CD4-positive, alpha-beta T cell treated with Interleukin-6 for 4 hours (primary cell): ENCODE results near the gene HABP4.
"Not testable (repeated sequence)": the region's sequence is repeated elsewhere in the genome, so short reads cannot be mapped to it uniquely, and the experiment has no call there.

Experiments
- DNase-seq: peaks from one replicate; pipeline ENCODE4 v3.0.0-alpha.2; 2020; ENCODE audit warnings: mixed read lengths

HABP4 gene

DNA sequence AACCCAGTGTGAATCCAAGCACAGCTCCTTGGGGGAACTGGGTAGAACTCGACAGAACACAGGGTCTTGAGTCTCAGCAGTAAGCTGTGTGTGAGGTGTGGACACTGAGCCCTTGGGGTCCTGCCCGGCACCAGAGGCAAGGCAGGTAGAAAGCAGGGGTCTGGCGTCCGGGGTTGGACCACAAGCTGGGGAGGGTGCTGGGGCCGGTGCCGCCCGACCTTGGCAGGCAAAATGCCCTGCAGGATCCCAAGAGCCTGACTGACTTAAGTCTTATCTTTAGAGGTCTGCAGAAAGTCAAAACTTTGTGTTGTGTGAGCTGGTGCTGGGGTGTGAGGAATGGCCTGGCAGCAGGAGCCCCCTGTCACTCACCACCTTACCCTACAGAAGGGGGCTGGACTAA, 49.3 kb downstream of the HABP4 start:
- DNase-seq: no peak

DNA sequence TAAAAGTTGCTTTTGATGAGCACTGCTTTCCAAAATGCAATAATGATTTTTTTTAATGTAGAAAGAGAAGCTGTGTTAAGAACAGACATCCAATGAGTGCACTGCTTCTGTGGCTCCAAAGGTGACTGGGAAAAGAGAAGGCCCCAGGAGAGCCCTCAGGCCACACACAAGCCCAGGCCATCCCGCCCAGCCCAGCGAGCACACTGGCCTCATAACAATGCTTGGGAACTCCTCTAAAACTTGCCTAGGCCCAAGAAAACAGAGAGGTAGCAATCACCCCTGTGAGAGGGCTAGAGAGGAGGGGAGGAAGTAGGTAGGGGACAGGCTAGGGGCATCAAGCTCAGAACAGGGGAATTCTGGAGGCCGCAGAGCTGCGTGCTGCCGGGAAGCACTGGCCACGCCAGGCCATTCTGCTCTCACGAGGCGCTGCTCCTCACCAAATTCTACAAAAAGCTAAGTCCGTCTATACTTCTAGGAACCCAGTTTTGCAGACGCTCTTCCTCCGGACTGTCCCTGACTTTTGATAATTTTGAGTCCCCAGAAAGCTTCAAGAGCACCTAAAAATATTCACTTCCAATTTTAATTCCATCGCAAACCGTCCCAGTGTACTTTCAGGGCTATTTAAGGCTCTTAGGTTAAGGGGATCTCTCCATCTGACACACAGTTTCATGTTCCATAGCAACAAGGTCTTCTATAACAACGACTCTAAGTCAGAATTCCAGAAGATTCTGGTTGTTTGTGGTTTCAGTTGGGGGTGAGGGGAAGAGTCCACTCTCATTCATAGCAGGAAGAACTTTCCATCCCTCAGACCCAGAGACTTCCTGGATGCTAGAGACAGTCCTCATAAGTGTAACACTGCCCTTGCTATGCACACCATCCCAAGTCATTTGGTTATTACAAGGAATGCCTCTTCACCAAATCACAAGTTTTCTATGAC, 51.0 kb downstream of the HABP4 start:
- DNase-seq: no peak

DNA sequence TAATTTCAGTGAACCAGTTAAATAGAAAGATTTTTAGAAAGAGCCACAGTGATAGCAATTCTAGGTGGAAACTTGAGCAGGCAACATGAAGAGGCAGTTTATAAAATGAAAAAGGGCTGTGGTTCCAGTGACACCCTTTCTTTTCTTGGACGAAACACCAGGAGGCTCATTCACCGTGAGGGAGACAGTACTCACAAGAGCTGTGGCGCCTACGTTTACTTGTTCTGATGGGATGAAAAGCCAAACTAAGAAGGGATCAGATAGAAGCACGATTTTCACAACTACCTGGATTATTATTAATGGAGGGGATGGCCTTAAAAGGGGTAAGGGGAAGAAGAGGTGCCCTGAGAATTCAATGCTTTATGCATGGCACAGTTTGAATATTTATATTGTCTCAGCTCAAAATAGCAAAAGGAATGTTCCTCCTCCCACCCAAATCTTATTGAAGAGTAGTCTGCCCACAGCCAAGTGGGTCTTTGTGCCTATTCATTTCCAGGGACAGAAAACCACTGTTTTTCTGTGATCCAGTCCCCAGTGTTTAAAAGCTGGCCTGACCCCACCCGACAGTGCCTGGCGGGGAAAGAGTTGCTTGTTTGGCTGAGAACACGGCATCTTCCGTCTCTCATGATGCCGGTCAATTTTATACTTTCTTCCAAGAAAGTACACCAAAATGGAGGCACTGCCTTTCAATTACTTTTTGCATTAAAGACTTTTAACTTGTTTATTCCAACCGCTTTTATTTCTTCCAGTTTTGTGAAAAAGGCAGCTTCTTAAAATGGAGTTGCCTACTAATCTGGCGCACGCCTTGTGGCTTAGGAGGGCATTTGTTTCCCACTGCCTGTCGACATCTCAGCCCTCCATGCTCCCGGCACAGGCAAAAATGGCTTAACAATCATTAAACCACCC, 51.9 kb downstream of the HABP4 start:
- DNase-seq: no peak

DNA sequence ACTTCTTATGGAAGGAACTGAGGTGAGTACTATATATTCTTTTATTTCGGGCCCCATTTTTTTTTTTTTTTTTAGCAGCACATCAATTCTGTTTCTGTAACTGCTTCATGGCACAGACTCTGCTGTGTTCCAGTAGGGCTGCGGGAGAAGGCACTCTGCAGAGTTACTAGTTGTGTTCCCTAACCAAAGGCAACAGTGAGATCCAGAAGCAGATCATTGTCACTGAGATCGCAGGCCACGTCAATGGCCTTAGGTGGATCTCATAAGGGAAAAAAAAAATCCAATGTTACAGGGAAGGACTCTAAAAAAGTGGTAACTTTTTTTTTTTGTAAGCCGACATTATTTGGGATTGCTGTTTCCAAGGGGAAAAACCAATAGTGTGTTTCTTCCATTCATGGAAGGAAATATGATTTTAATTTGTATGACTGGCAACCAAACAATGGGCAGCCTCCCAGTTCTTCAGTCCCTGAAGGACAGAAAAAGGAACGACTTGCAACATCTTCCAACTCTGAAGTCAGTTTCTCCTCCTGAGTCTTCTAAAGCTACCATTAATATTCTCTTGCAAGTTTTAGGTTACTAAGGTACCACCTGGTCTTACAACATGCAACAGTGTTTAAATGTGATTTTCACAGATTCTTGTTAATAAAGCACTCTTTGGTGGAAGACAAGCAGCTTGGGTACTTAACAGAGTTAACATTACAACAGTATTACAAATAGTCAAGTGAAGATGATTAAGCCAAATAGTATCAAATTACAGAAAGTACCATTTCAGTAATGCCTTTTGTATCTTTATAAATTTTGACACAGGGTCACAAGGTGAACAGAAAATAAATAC, 52.8 kb downstream of the HABP4 start:
- DNase-seq: no peak

DNA sequence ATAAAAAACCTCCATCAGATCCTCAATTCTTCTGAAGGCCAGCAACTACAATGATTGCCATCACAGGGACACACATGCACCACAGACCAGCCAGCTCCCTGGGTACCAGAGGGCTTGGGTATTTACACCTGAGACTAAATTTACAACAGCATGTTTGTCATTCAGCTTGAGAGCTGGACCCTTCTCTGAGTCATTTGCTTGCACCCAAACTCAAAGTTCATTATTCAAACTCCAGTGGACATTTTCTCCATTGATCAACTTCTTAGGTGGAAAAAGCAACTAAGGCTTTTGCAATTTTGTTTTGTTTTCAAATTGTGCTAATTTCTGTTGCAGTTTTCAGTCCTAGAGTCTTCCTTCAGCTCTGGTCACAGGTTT, 53.4 kb downstream of the HABP4 start:
- DNase-seq: not testable (repeated sequence)

DNA sequence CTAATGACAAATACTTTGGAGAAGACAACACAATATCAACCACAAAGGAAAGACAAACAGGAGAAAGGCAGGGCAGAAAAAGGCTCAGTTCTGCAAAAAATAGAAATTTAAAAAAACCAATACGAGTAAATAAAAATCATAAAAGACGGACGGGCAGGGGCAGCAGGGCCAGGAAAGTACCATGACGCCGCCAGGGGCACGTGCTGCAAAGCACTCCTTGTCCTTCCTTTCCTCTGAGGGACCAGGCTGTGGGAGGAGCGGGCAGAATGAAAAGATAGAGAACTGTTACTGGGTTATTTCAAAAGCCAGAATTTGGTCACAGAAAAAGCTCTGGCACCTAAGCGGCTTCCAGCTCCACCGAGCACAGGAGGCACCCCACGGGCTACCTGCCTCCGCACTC, 53.9 kb downstream of the HABP4 start:
- DNase-seq: no peak

DNA sequence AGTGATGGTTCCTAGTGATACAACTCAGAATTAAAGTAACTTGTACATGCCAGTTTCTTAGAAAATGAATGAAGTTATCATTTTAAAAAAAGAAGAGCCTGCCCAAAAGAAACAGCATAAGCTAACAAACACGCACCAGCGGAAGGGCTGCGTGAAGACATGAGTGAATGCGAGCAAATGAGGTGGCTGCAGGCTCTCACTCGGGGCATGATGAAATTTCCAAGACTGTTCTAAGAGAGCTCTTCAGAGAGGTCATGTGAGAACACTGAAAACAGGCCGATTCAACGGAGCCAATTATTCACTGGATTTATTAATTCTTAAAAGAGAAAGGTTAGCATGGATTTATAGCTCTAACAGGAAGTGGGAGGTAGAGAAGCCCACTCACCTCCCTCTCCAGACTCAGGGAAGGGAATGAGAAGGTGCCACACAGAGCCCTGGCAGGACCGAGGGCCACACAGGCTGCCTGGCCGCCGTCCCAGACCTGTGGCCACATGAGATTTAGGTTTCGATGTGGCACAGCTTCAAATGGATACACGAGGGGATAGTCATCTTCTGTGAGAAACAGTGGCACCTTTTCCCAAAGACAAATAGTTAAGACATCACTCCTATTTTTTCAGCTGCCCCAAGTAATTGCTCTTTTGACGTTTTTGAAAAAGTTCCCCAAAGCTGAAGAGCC, 55.5 kb downstream of the HABP4 start:
- DNase-seq: no peak

DNA sequence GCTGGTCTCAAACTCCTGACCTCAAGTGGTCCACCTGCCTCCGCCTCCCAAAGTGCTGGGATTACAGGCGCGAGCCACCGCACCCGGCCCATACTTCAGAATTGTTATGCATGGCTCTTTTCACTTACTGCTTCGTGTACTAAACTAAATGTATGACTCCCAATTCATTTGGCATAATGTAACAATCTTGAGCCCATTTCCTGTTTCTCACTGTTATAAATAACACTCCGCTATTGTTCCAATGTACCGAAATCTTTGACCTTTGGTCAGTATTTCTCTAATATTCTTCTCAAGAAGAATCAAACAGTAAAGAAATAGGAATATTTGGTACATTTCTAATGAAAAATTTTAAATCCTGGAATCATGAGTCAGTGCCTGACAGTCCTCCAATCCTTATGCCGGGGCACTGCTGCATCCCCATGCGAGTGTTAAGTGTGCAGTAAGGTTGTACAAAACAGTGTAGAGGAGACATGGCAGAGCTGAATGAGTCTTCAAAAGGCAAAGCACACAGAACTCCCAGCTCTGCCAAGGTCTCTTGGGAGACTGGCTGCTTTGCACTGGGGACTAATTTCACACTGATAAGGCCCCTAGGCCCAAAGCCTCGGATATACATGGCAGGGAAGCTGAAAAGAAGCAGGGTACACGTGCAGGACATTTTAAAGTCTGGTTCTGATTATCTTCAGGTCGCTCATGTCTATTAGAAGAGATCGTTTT, 58.4 kb downstream of the HABP4 start:
- DNase-seq: no peak

DNA sequence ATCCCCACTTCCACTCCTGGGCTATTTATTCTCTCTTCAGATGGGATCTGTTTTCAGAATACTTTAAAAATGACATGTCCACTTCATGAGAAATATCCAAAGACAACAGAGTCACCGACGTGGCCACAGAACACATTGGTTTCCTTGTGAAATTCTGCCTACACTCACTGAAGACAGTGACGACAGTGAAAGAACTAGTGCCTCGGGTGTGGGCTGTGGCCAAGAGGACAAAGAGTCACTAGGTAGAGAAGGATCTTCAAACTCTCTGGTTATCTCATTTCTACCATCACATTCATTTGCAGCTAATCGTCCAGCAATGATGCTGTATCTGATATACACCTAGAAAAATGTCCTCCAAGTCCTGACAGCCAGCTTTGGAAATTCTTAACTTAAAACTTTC, 59.1 kb downstream of the HABP4 start:
- DNase-seq: no peak

DNA sequence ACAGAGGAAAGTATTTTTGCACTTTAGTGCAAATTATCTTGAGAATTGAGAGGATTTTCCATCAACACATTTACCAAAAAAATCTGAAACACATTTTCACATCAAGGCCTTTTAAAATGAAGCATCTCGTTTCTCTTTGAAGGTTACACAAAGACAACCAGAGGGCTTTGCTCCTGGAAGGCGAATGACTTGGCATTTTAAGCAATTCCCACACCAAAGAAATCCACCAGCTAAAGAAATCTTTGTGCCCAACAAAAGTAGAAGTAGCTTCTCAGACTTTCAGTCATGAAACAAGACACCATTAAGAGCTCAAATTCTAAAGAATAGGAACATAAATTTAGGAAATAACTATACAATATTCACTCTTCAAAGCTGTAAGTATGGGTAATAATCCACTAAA, 59.9 kb downstream of the HABP4 start:
- no peak for DNase-seq

DNA sequence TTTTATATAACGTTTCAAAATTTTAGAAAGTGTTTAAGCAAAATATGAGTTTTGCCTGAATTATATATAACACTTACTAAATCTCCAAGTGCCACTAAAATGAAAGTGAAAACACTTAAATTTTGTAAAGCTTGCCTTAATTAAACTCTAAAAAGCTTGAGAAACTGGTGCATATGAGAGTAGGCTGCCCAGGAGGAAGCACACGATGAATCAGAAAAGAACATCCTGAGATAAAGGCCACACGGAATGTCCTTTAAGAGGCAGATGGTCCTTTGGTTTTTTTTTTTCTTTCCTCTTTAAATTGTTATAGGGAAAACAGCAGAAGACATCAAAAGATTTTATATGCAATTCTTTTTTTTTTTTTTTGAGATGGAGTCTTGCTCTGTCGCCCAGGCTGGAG, 60.3 kb downstream of the HABP4 start:
- DNase-seq: no peak

DNA sequence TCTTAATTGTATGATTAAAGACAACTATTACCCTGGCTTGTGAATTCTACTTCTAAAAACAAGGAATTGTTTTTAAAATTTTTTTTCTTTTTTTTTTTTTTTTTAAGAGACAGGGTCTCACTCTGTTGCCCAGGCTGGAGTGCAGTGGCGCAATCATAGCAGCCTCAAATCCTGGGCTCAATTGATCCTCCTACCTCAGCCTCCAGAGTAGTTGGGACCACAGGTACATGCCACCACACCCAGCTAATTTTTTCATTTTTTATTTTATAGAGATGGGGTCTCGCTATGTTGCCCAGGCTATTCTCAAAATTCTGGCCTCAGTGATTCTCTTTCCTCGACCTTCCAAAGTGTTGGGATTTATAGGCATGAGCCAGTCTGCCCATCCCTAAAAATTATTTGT, 62.3 kb downstream of the HABP4 start:
- no peak for DNase-seq

DNA sequence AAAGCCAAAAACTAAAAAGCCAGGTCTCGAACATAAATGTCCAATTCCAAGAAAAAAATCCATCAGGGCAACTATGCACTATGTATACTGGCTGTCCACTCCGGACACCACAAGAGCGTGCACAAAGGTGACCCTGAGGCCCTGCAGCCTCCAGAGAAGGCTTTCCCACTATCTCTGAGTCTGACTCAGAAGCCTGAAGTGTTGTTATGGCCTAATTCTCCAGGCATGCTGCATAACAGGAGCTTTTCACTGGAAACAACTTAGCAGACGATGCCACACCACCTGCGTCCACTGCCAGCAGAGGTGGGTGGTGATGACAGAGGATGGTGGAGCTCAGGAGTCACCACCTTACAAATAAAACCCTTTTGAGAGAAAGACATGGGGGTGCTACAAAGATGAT, 63.7 kb downstream of the HABP4 start:
- DNase-seq: no peak

DNA sequence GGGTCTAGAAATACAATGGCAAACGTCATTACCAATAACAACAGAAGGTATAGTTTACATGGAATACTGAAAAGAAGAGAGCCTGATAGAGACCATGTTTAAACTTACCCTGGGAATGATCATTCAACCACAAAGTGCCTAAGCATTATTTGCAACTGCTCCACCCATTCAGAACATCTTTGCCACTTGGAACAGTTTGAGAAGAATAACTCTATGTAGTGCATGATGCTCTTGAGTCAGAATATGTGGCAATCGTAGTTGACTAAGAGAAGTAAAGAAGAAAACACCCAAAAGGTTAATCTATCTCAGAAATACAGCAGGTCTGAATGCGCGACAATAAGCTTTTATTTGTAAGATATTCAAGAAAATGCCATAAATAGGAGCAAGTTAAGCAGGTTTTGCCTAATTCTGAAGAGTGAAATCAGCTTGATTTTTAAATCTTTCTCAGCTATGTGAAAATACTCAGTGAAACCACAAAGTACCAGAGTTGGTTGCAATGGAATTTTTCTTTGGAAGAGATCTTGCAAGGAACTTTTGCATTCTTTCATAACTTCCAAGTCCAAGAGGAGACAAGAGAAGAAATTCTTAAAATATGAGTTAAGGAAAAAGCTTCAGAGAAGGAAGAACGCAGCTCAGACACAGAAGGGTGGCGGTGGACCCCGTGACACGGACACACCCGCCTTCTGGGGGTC, 64.3 kb downstream of the HABP4 start:
- DNase-seq: no peak

DNA sequence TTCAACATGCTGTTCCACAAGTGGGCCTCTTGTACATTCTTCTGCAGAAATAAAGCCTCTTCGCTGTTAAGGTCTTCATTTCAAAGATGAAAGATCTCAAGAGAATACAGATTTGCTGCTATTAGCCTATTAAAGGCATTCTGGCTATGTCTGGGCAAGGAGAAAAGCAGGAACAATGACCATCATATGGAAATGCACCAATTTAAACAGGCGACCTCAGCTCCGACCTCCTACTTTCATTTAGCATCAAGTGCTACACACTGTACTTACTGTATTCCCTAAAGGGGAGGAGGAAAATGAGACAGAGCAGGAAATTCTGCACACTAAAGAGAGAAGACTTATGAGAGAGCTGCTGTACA, 64.8 kb downstream of the HABP4 start:
- DNase-seq: no peak

DNA sequence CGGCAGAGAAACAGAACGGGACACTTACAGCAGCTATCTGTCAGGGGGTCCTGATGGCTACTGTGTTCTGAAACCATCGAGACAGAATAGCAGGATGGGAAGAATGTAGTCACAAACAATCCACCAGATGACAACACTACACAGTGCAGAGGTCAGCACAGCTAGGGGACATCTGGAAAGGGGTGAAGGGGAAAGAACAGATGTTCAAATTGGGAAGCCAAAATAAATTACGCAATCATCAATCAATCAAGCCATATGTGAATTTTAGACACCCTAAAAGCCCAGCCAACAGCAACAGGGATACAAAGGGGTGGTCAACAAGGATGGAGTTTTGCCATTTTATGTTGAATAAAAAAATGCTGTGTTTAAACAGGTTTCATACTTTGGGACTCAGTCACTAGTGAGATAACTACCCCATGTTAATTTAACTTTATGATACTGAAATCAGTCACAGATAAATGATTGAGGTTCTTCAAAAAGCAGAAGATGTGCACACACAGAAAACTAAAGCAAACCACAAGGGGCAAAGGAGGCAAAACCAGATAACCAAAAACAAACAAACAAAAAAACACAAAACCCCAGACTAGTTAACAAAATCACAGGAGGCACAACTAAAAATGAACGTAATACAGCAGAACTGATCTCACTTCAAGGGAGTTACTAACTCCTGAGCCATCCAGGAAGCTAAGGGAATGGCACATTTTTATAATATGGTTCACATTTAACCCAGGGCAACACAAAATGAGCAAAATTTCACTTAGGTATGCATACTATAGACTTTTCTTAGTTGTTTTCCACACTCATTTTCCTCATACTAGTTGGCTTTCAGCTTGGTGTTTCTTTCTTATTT, 65.9 kb downstream of the HABP4 start:
- DNase-seq: no peak

DNA sequence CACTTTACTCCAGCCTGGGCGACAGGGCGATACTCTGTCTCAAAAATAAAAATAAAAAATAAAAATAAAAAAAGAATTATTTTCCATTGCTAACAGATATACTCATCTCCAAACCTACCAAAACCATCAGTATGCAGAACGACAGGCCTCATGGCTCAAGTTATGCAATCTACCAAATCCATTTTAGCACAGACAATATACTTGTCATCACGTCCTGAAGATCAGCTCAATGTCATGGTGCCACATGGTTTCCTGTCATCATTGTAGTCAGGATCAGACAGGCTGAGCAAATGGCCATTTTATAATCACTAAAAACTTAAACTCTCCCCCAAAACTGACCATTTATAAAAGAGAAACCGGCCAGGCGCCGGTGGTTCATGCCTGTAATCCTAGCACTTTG, 69.1 kb downstream of the HABP4 start:
- no peak for DNase-seq

DNA sequence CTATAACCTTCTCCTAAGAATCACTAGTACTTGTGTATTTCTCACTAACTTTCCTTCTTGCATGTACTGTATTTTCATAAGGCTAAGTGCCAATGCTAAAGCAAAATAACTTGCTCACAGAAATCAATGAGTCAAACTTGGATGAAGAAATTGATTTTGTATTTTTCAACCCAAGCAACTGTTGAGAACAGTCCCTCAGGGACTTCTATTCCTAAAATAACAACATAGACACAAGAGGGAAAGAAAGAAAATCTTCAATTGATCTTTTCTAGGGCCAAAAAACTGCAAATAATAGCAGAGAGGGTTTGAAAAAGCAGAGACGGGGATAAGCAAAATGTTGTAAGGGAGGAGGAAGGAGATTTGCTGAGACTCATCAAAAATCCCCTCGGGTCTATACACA, 69.8 kb downstream of the HABP4 start:
- DNase-seq: no peak

DNA sequence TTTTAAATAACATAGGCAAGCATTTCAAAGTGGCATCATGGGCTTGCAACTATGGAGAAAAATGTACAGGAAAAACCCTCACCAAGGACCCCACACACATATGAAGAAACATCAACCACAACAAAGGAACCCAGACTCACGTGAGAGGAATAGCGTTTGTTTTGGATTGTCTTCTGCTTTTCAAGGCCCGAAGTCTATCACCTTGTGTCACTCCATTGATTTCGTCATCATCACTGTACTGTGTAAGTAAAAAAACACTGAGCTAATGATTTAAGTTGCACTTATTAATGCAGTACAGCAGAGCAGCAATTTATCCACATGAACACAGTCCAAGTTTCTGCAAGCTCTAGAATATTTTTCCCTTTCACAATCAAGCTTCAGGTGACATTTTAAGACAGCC, 72.4 kb downstream of the HABP4 start:
- peak; percentile 4 for DNase-seq

DNA sequence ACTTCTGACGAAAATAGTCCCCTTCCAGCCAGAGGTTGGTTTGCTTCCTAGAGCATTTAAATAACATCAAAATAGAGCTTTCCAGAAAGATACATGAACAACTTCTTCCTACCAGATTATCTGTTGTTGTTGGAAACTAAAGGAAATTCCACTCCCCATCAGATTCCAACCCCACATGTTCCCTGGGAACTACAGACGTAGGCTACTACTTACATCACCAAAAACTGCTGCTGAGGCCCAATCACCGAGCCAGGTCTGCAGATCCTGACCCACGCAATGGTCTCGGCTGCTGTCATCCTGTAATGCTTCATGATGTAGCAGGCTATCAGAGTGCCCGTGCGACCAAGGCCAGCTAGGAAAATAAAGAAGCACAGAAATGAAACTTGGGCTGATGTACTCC, 73.4 kb downstream of the HABP4 start:
- DNase-seq: no peak
